A549 (cell line): Measurements from ENCODE around the gene RTP2. TPM values are rescaled to one million over a fixed set of nuclear protein-coding genes. Genes with fewer than 3 reads are reported as not detected.

Experiments
- ATAC-seq, 2 experiments: fragments of 200-7000 bp in 1 of 2; fragments of >200 bp in 1 of 2; cut with Nextera tagmentation in 1 of 2; cut with Tn5 transposase in 1 of 2; 3 replicates each; pipeline versions ENCODE4 v1.8.0 to v1.9.1; 2018 to 2020; ENCODE audit warnings: mild to moderate bottlenecking in 1 of 2, moderate library complexity in 1 of 2
- CTCF ChIA-PET: fragments of 300-600 bp; sonication (Branson Sonifier 250); formaldehyde crosslinking; extraction: SDS; loops from one replicate; lab custom pipeline; 2021; ENCODE audit warnings: antibody characterized with exemption, inconsistent platforms; lab: Yijun Ruan, JAX
- POLR2A ChIA-PET: fragments of 350-600 bp; formaldehyde crosslinking; extraction: SDS; loops from one replicate; lab custom pipeline; 2021; ENCODE audit warnings: antibody characterized with exemption, inconsistent platforms; lab: Yijun Ruan, JAX
- DNase-seq, 2 experiments: peaks; one replicate each; pipeline versions ENCODE4 v3.0.0 to v3.0.0-alpha.2; 2011 to 2016; ENCODE audit warnings: low read depth in 1 of 2, low spot score in 1 of 2
- FAIRE-seq: peaks from 2 replicates; lab custom pipeline; 2011; peaks lifted over from hg19 to GRCh38; lab: Jason Lieb, UNC
- H3K27ac ChIP-seq, 2 experiments: fragments of >200 bp; sonication (Bioruptor Twin); formaldehyde crosslinking; 3 replicates each; pipeline ENCODE4 v1.5.1; 2016 to 2017
- H3K4me1 ChIP-seq: fragments of >200 bp; sonication (Bioruptor Twin); formaldehyde crosslinking; 3 replicates; pipeline ENCODE4 v1.6.1; 2016
- H3K4me2 ChIP-seq: fragments of >200 bp; sonication (Bioruptor Twin); formaldehyde crosslinking; 3 replicates; pipeline ENCODE4 v1.6.1; 2016
- H3K4me3 ChIP-seq: fragments of >200 bp; sonication (Bioruptor Twin); formaldehyde crosslinking; 3 replicates; pipeline ENCODE4 v1.5.1; 2016
- H3K9me3 ChIP-seq: fragments of >200 bp; sonication (Bioruptor Twin); formaldehyde crosslinking; 3 replicates; pipeline ENCODE4 v1.6.1; 2016
- BCL3 ChIP-seq: fragments of >200 bp; sonication (Bioruptor Twin); formaldehyde crosslinking; IDR thresholded peaks from 3 replicates; pipeline ENCODE4 v1.6.1; 2016
- BHLHE40 ChIP-seq: IDR thresholded peaks from 2 replicates; pipeline ENCODE4 v1.6.1; 2012; ENCODE audit warnings: low read depth, low read length, inconsistent platforms
- CBX2 ChIP-seq: fragments of 200-600 bp; sonication (generic); IDR thresholded peaks from 2 replicates; pipeline ENCODE4 v1.6.1; 2016; ENCODE audit warnings: low read depth, mild to moderate bottlenecking, borderline replicate concordance
- CHD4 ChIP-seq: fragments of 200-600 bp; sonication (generic); IDR thresholded peaks from 2 replicates; pipeline ENCODE4 v1.6.1; 2016; ENCODE audit warnings: antibody characterized with exemption, mild to moderate bottlenecking, borderline replicate concordance
- EHF ChIP-seq: fragments of 250-450 bp; sonication (Bioruptor Pico); IDR thresholded peaks from 2 replicates; pipeline ENCODE4 v1.5.0; 2020; ENCODE audit warnings: mild to moderate bottlenecking
- EHMT2 ChIP-seq: fragments of 200-600 bp; sonication (generic); IDR thresholded peaks from 2 replicates; pipeline ENCODE4 v1.6.1; 2016; ENCODE audit warnings: antibody characterized with exemption, low read depth, mild to moderate bottlenecking, moderate library complexity
- EP300 ChIP-seq, 2 experiments: fragments of >200 bp; sonication (Bioruptor Twin); formaldehyde crosslinking; IDR thresholded peaks; 2 replicates in 1 of 2; 3 replicates in 1 of 2; pipeline ENCODE4 v1.6.1; 2016 to 2017
- ESRRA ChIP-seq: fragments of 150-350 bp; IDR thresholded peaks from 2 replicates; pipeline ENCODE4 v1.6.1; 2014; ENCODE audit warnings: mild to moderate bottlenecking, low read length, borderline replicate concordance
- HES2 ChIP-seq: fragments of >200 bp; sonication (Bioruptor Twin); formaldehyde crosslinking; IDR thresholded peaks from 2 replicates; pipeline ENCODE4 v1.6.1; 2016
- HOXA7 ChIP-seq: fragments of 250-450 bp; sonication (Bioruptor Pico); IDR thresholded peaks from 2 replicates; pipeline ENCODE4 v1.5.0; 2020; ENCODE audit warnings: mild to moderate bottlenecking, moderate library complexity
- HOXB13 ChIP-seq: fragments of 250-450 bp; sonication (Bioruptor Pico); IDR thresholded peaks from 2 replicates; pipeline ENCODE4 v1.5.0; 2020; ENCODE audit warnings: low read depth, mild to moderate bottlenecking, moderate library complexity
- HOXB5 ChIP-seq: fragments of 250-450 bp; sonication (Bioruptor Pico); IDR thresholded peaks from 2 replicates; pipeline ENCODE4 v1.5.0; 2020; ENCODE audit warnings: mild to moderate bottlenecking, moderate library complexity
- JUN ChIP-seq, 2 experiments: fragments of >200 bp; sonication (Bioruptor Twin); formaldehyde crosslinking; IDR thresholded peaks; 2 replicates in 1 of 2; 3 replicates in 1 of 2; pipeline ENCODE4 v1.6.1; 2016 to 2017
- JUNB ChIP-seq: fragments of >200 bp; sonication (Bioruptor Twin); formaldehyde crosslinking; IDR thresholded peaks from 2 replicates; pipeline ENCODE4 v1.6.1; 2016
- MAFK ChIP-seq: fragments of 450-650 bp; IDR thresholded peaks from 2 replicates; pipeline ENCODE4 v1.6.1; 2014; ENCODE audit not compliant: partially characterized antibody
- MAZ ChIP-seq: fragments of 150-350 bp; IDR thresholded peaks from 2 replicates; pipeline ENCODE4 v1.6.1; 2014; ENCODE audit warnings: antibody characterized with exemption, low read depth, low read length, borderline replicate concordance
- MYC ChIP-seq: IDR thresholded peaks from 2 replicates; pipeline ENCODE4 v1.6.1; 2012; ENCODE audit warnings: mild to moderate bottlenecking, inconsistent platforms, low read length, improper control_type of control experiment, borderline replicate concordance
- NR3C1 ChIP-seq: fragments of >200 bp; sonication (Bioruptor Twin); formaldehyde crosslinking; IDR thresholded peaks from 3 replicates; pipeline ENCODE4 v1.6.1; 2017
- RARB ChIP-seq: fragments of 250-450 bp; sonication (Bioruptor Pico); IDR thresholded peaks from 2 replicates; pipeline ENCODE4 v1.8.0; 2021; ENCODE audit warnings: mild to moderate bottlenecking, moderate library complexity
- RNF2 ChIP-seq: fragments of 200-600 bp; sonication (generic); IDR thresholded peaks from 2 replicates; pipeline ENCODE4 v1.6.1; 2016; ENCODE audit warnings: low read depth, mild to moderate bottlenecking, antibody characterized with exemption, moderate library complexity, borderline replicate concordance
- SREBF2 ChIP-seq: fragments of 450-650 bp; IDR thresholded peaks from 2 replicates; pipeline ENCODE4 v1.6.1; 2014; ENCODE audit warnings: mild to moderate bottlenecking, moderate library complexity
- ZC3H11A ChIP-seq: fragments of 450-650 bp; IDR thresholded peaks from 2 replicates; pipeline ENCODE4 v1.6.1; 2014; ENCODE audit warnings: antibody characterized with exemption, mild to moderate bottlenecking
- ZFP36 ChIP-seq: fragments of 450-650 bp; IDR thresholded peaks from 2 replicates; pipeline ENCODE4 v1.6.1; 2014; ENCODE audit warnings: borderline replicate concordance; ENCODE audit not compliant: partially characterized antibody
- ZSCAN20 ChIP-seq: fragments of 250-450 bp; sonication (Bioruptor Pico); IDR thresholded peaks from 2 replicates; pipeline ENCODE4 v1.8.0; 2022; ENCODE audit warnings: mild to moderate bottlenecking, moderate library complexity
- WGBS: methylation state at CpG from one replicate; pipeline ENCODE4 v1.1.6; 2017; ENCODE audit errors: missing lambda C conversion rate; 5-methylcytosine and 5-hydroxymethylcytosine counted together
- polyA plus RNA-seq, 4 experiments: library from polyadenylated mRNA; depleted of rRNA in 3 of 4; stranded (reverse); fragments of >200 nt; fragmentation: RNase III in 1 of 4; extraction: RNeasy Plus Mini Kit Qiagen cat#74134 plus additional on column Dnase treatment in 1 of 4; gene quantifications; 2 replicates in 3 of 4; 3 replicates in 1 of 4; pipeline ENCODE4 v1.2.3, GENCODE V29; 2011 to 2017
- TF ChIP-seq, protein P1 (sequence below): IDR thresholded peaks from 2 replicates; pipeline ENCODE4 v1.6.1; 2012

The RTP2 gene
- polyA plus RNA-seq, 2 of the 4 experiments (the other 2 are of a cell fraction): not detected

GRCh38 chr3:187706971-187707370 lies 4.6 kb upstream of the RTP2 start:
- ChIA-PET POLR2A (no interaction called here), CTCF (interaction anchor here (0.6 to 1.5 kb wide), 3 partner anchors 27 to 388 kb away, joined by 4 to 7 read pairs (median 6); no protein-coding TSS in a partner anchor)
- FAIRE-seq: no peak
- Histone ChIP-seq H3K4me3 (no peak overlapping the region), H3K27ac (no peak overlapping the region), H3K9me3 (no peaks in the 10 kb centered on the region), H3K4me2 (no peak overlapping the region)
- no peak for DNase-seq
- ATAC-seq: no peak
- TF ChIP-seq BCL3 (no peak), MAFK (no peak), JUNB (no peak), HOXB13 (no peak), ZSCAN20 (no peak), ZFP36 (no peak), ZC3H11A (no peak), RNF2 (no peak), EHF (CRISPR knock-in tag) (no peak), HOXB5 (no peak), CBX2 (no peak), HES2 (no peak)
- TF ChIP-seq, all 56 proteins: peak for 0
- 86% methylated on average over 2 of the region's 2 CpGs for WGBS
- no peaks in the 10 kb centered on the region for H3K4me1 ChIP-seq

GRCh38 chr3:187705164-187705563 lies 2.8 kb upstream of the RTP2 start:
- no peak for FAIRE-seq
- H3K4me1 ChIP-seq: no peaks in the 10 kb centered on the region
- CTCF ChIA-PET: interaction anchor here (1.5 to 1.7 kb wide), 3 partner anchors 9 to 386 kb away, joined by 5 to 13 read pairs (median 5); no protein-coding TSS in a partner anchor
- no peak for TF ChIP-seq EHMT2
- no peak for TF ChIP-seq JUNB
- TF ChIP-seq RARB (CRISPR knock-in tag): no peak
- no peak for TF ChIP-seq HES2
- no peak for TF ChIP-seq CHD4
- TF ChIP-seq MAZ: no peak
- TF ChIP-seq BHLHE40: no peak
- no peak for TF ChIP-seq ESRRA
- TF ChIP-seq JUN (IDR thresholded peaks at IDR 0.05): no peak
- TF ChIP-seq EP300 (IDR thresholded peaks at IDR 0.05): no peak
- TF ChIP-seq, protein P1, sequence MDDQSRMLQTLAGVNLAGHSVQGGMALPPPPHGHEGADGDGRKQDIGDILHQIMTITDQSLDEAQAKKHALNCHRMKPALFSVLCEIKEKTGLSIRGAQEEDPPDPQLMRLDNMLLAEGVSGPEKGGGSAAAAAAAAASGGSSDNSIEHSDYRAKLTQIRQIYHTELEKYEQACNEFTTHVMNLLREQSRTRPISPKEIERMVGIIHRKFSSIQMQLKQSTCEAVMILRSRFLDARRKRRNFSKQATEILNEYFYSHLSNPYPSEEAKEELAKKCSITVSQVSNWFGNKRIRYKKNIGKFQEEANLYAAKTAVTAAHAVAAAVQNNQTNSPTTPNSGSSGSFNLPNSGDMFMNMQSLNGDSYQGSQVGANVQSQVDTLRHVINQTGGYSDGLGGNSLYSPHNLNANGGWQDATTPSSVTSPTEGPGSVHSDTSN: no peak
- no peak for TF ChIP-seq SREBF2
- TF ChIP-seq, all 56 proteins: peak for 0
- ATAC-seq (no peak), DNase-seq (no peak)
- no peak overlapping the region for H3K4me3 ChIP-seq
- no peak overlapping the region for H3K4me2 ChIP-seq
- H3K27ac ChIP-seq: no peak overlapping the region
- POLR2A ChIA-PET: no interaction called here
- H3K9me3 ChIP-seq: no peaks in the 10 kb centered on the region

DNA sequence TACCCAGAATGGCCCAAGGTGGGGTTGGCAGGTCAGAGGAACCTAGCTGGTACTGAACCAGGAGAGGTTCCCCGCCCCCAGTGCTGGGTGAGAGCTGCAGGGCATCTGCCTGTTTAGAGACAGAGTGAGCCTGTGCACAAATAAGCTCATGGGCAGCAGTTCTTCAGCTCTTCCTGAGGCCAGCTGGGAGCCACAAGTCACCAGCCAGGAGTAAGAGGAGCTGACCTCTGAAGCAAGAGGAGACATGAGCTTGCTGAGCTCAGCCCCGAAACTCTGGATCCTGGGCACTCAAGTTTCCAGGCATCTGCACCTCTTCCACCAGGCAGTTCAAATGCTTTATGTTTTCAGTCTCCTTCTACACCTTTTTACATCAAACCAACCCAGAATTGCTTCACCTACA lies 2.1 kb downstream of the RTP2 start:
- ChIA-PET POLR2A (no interaction called here), CTCF (interaction anchor here (0.6 to 4.3 kb wide), 4 partner anchors 10 to 535 kb away, joined by 3 to 23 read pairs (median 6); no protein-coding TSS in a partner anchor)
- H3K4me3 ChIP-seq: no peak overlapping the region
- ATAC-seq: no peak
- no peaks in the 10 kb centered on the region for H3K4me1 ChIP-seq
- 45% methylated on average over 1 of the region's 2 CpGs for WGBS
- DNase-seq: no peak
- no peak for FAIRE-seq
- TF ChIP-seq MYC: no peak
- TF ChIP-seq NR3C1: no peak
- TF ChIP-seq HOXA7: no peak
- no peak for TF ChIP-seq JUN (IDR thresholded peaks at IDR 0.05)
- H3K4me2 ChIP-seq: no peak overlapping the region
- no peak overlapping the region for H3K27ac ChIP-seq
- H3K9me3 ChIP-seq: no peaks in the 10 kb centered on the region
